ENCODE measurements around the gene CWC15.

CWC15 gene

GRCh38 chr11:94975599-94975998 is 2.2 kb upstream of the CWC15 start:
- Histone ChIP-seq H3K27me3 (ENCODE audit: insufficient read depth, low read depth, severe bottlenecking) (no peaks in the 10 kb centered on the region), H3K9me3 (ENCODE audit: severe bottlenecking) (no peaks in the 10 kb centered on the region), H3K4me3 (ENCODE audit: low read depth, low read length) (no peak overlapping the region), H3K36me3 (peaks cover 16% of the 10 kb centered on the region), H3K27ac (no peak overlapping the region)
- no peak for TF ChIP-seq CTCF (IDR thresholded peaks at IDR 0.05; ENCODE audit: low read depth, low read length)
- no peak for DNase-seq

GRCh38 chr11:94974178-94974577 is 822 bp upstream of the CWC15 start:
- Histone ChIP-seq H3K27ac (no peak overlapping the region; the same call in 1 of the 2 replicates), H3K27me3 (ENCODE audit: insufficient read depth, low read depth, severe bottlenecking) (no peaks in the 10 kb centered on the region), H3K4me3 (ENCODE audit: low read depth, low read length) (peak overlapping the region; percentile 74), H3K9me3 (ENCODE audit: severe bottlenecking) (no peaks in the 10 kb centered on the region), H3K36me3 (peaks cover 30% of the 10 kb centered on the region)
- TF ChIP-seq CTCF (IDR thresholded peaks at IDR 0.05; ENCODE audit: low read depth, low read length): no peak
- no peak for DNase-seq

- Histone ChIP-seq H3K27ac (peak overlapping the region; percentile 85), H3K4me3 (ENCODE audit: low read depth, low read length) (peak overlapping the region; percentile 74), H3K27me3 (ENCODE audit: insufficient read depth, low read depth, severe bottlenecking) (no peaks in the 10 kb centered on the region), H3K9me3 (ENCODE audit: severe bottlenecking) (no peaks in the 10 kb centered on the region), H3K36me3 (peaks cover 45% of the 10 kb centered on the region)
- DNase-seq: no peak
- no peak for TF ChIP-seq CTCF (IDR thresholded peaks at IDR 0.05; ENCODE audit: low read depth, low read length)
These were observed 657 bp downstream of the CWC15 start for GRCh38 chr11:94972700-94973098.

GRCh38 chr11:94968334-94968958 is 4.9 kb downstream of the CWC15 start:
- DNase-seq: no peak
- no peak overlapping the region for H3K27ac ChIP-seq
- TF ChIP-seq CTCF (IDR thresholded peaks at IDR 0.05; ENCODE audit: low read depth, low read length): 0 out of 2 replicates have a peak, but pooled peaks have one; percentile 7

GRCh38 chr11:94964934-94965333 is 8.4 kb downstream of the CWC15 start:
- H3K36me3 ChIP-seq: peaks cover 78% of the 10 kb centered on the region
- no peak for TF ChIP-seq CTCF (IDR thresholded peaks at IDR 0.05; ENCODE audit: low read depth, low read length)

More at GRCh38 chr11:94968334-94968958, 4.9 kb downstream of the CWC15 start:
- H3K36me3 ChIP-seq: peaks cover 81% of the 10 kb centered on the region
- H3K27me3 ChIP-seq (ENCODE audit: insufficient read depth, low read depth, severe bottlenecking): no peaks in the 10 kb centered on the region
- H3K9me3 ChIP-seq (ENCODE audit: severe bottlenecking): no peaks in the 10 kb centered on the region
- H3K4me3 ChIP-seq (ENCODE audit: low read depth, low read length): no peak overlapping the region

GRCh38 chr11:94961255-94961654 is 12.1 kb downstream of the CWC15 start:
- DNase-seq: no peak
- Histone ChIP-seq H3K9me3 (ENCODE audit: severe bottlenecking) (no peaks in the 10 kb centered on the region), H3K27me3 (ENCODE audit: insufficient read depth, low read depth, severe bottlenecking) (no peaks in the 10 kb centered on the region), H3K27ac (peak overlapping the region; percentile 73), H3K4me3 (ENCODE audit: low read depth, low read length) (no peak overlapping the region), H3K36me3 (peaks cover 51% of the 10 kb centered on the region)
- no peak for TF ChIP-seq CTCF (IDR thresholded peaks at IDR 0.05; ENCODE audit: low read depth, low read length)

More at GRCh38 chr11:94964934-94965333, 8.4 kb downstream of the CWC15 start:
- Histone ChIP-seq H3K4me3 (ENCODE audit: low read depth, low read length) (no peak overlapping the region), H3K9me3 (ENCODE audit: severe bottlenecking) (no peaks in the 10 kb centered on the region), H3K27me3 (ENCODE audit: insufficient read depth, low read depth, severe bottlenecking) (no peaks in the 10 kb centered on the region), H3K27ac (no peak overlapping the region)
- no peak for DNase-seq
